Body of pancreas (tissue), 4 donors: ENCODE results near the gene TEX35. TPM values are rescaled to one million over a fixed set of nuclear protein-coding genes. Genes with fewer than 3 reads are reported as not detected.

Experiments used
- ATAC-seq: fragments of 150-250 bp; one replicate; pipeline ENCODE4 v1.9.1; 2016
- DNase-seq, 4 donors: peaks; one replicate each; pipeline ENCODE4 v3.0.0-alpha.2; 2019
- H3K27ac ChIP-seq, 4 donors: fragments of 200-600 bp; sonication (generic); 1 replicate in 3 of 4; 2 replicates in 1 of 4; pipeline versions ENCODE4 v1.5.1 to v1.6.1; 2016 to 2019; ENCODE audit warnings: mild to moderate bottlenecking in 1 of 4, mixed read lengths in 1 of 4, moderate library complexity in 1 of 4
- H3K27me3 ChIP-seq, 2 donors: fragments of 200-600 bp; sonication (generic); one replicate each; pipeline ENCODE4 v1.6.0; 2016; ENCODE audit warnings: mild to moderate bottlenecking in 1 of 2
- H3K36me3 ChIP-seq, 2 donors: fragments of 200-600 bp; sonication (generic); replicated peaks in 1 of 2; 2 replicates each; pipeline ENCODE4 v1.5.1; 2016; ENCODE audit warnings: low read depth in 2 of 2; ENCODE audit not compliant: insufficient read depth in 1 of 2
- H3K4me1 ChIP-seq: fragments of 200-600 bp; sonication (generic); one replicate; pipeline ENCODE4 v1.6.0; 2016
- H3K4me3 ChIP-seq, 2 donors: fragments of 200-600 bp; sonication (generic); 1 replicate in 1 of 2; 2 replicates in 1 of 2; pipeline ENCODE4 v1.5.1; 2016 to 2019
- H3K9me3 ChIP-seq, 3 donors: fragments of 200-600 bp; sonication (generic); 1 replicate in 2 of 3; 2 replicates in 1 of 3; pipeline ENCODE4 v1.5.1; 2016
- POLR2A ChIP-seq, 3 donors: fragments of 450-650 bp; IDR thresholded peaks; one replicate each; pipeline ENCODE4 v1.6.1; 2016; ENCODE audit warnings: antibody characterized with exemption in 3 of 3, mild to moderate bottlenecking in 2 of 3
- WGBS, 2 donors: methylation state at CpG; one replicate each; pipeline ENCODE4 v1.1.5; 2017; 5-methylcytosine and 5-hydroxymethylcytosine counted together
- intact Hi-C: fragments of 100-400 bp; cut with DNase I; formaldehyde crosslinking; loops from one replicate; pipeline ENCODE4 v1.15.1; 2023
- total RNA-seq, 2 donors: library from RNA; depleted of rRNA; stranded (reverse); fragments of >200 nt; gene quantifications; one replicate each; pipeline ENCODE4 v1.1.0, GENCODE V29; 2016
- TF ChIP-seq, protein P1 (sequence below), 7 experiments: fragments of 450-650 bp in 4 of 7; fragments of 200-600 bp in 3 of 7; sonication (generic) in 3 of 7; IDR thresholded peaks; one replicate each; pipeline ENCODE4 v1.5.1; 2016 to 2019; ENCODE audit warnings: antibody characterized with exemption in 7 of 7

The TEX35 gene
- total RNA-seq, 2 donors from 2014 or later, result not detected

DNA sequence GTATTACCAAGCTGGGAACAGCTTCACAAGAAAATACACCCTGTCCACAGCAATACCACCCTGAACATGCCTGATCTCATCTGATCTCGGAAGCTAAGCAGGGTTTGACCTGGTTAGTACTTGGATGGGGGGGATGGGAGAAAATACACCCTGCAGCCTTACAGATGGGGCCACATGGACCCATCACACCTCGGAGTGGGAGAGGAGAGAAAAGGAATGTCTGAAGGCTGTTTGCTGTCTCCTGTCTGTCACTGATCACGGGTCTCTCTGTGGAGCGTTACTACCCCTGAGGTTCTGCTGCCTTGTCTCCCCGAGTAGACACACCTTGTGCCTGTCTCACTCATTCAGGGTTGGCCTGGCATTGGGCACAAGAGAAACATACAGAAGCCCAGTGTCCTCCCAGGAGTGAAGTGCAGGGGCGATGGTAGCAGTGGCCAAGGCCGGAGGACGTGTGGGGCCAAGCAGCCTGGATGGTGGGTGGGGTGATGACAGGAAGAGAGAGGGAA lies 48.0 kb downstream of the TEX35 start:
- Histone ChIP-seq H3K27me3 (no peaks in the 10 kb centered on the region), H3K27ac (no peak overlapping the region), H3K4me3 (no peak overlapping the region), H3K4me1 (no peaks in the 10 kb centered on the region), H3K9me3 (no peaks in the 10 kb centered on the region), H3K36me3 (no peaks in the 10 kb centered on the region)
- DNase-seq, result no peak
- TF ChIP-seq, protein P1, sequence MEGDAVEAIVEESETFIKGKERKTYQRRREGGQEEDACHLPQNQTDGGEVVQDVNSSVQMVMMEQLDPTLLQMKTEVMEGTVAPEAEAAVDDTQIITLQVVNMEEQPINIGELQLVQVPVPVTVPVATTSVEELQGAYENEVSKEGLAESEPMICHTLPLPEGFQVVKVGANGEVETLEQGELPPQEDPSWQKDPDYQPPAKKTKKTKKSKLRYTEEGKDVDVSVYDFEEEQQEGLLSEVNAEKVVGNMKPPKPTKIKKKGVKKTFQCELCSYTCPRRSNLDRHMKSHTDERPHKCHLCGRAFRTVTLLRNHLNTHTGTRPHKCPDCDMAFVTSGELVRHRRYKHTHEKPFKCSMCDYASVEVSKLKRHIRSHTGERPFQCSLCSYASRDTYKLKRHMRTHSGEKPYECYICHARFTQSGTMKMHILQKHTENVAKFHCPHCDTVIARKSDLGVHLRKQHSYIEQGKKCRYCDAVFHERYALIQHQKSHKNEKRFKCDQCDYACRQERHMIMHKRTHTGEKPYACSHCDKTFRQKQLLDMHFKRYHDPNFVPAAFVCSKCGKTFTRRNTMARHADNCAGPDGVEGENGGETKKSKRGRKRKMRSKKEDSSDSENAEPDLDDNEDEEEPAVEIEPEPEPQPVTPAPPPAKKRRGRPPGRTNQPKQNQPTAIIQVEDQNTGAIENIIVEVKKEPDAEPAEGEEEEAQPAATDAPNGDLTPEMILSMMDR (IDR thresholded peaks at IDR 0.05), result no peak
- TF ChIP-seq POLR2A (IDR thresholded peaks at IDR 0.05), result no peak
- intact Hi-C loops, result no loop called here
- ATAC-seq, result no peak
- 79 to 96% methylated on average over 8 of the region's 8 CpGs for WGBS, 2 donors

DNA sequence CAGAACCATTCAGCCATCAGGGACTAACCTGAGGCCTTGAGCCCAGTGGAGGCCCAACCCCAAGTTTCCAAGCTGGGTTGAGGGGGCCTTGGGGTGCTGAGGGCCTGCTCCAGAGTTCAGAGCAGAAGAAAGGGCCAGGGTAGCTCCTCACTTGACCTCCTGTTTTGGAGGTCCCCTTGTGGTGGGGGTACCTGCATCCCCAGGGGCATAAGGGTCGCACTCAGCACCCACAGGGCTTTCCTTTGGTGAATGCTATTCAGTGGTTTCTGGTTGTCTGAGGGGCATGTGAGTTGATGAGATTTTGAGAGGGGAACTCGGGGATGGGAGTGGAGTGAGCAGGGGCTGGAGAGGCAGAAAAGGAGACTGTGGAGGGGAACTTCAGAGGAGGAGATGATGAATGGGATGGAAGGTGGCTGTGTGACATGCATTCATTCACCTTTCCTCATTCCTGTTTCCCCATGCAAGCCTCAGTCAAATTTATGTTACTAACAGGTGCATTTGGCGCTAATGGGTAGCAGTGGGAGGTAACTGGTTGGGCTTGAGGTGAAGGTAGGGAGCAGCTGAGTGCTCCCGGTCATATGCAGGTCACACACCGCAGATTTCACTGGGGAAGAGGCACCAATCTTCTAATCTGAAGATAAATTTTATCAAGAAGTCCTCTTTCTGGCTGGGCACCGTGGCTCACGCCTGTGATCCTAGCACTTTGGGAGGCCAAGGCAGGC lies 50.4 kb downstream of the TEX35 start:
- H3K36me3 ChIP-seq, result no peaks in the 10 kb centered on the region
- ATAC-seq, result no peak
- 86 to 92% methylated on average over 7 of the region's 7 CpGs for WGBS, 2 donors
- no peaks in the 10 kb centered on the region for H3K9me3 ChIP-seq
- no peak overlapping the region for H3K27ac ChIP-seq
- TF ChIP-seq, protein P1 (IDR thresholded peaks at IDR 0.05), result no peak
- TF ChIP-seq POLR2A (IDR thresholded peaks at IDR 0.05), result no peak
- no peaks in the 10 kb centered on the region for H3K4me1 ChIP-seq
- intact Hi-C loops, result no loop called here
- H3K27me3 ChIP-seq, result no peaks in the 10 kb centered on the region
- no peak for DNase-seq
- H3K4me3 ChIP-seq, result no peak overlapping the region

DNA sequence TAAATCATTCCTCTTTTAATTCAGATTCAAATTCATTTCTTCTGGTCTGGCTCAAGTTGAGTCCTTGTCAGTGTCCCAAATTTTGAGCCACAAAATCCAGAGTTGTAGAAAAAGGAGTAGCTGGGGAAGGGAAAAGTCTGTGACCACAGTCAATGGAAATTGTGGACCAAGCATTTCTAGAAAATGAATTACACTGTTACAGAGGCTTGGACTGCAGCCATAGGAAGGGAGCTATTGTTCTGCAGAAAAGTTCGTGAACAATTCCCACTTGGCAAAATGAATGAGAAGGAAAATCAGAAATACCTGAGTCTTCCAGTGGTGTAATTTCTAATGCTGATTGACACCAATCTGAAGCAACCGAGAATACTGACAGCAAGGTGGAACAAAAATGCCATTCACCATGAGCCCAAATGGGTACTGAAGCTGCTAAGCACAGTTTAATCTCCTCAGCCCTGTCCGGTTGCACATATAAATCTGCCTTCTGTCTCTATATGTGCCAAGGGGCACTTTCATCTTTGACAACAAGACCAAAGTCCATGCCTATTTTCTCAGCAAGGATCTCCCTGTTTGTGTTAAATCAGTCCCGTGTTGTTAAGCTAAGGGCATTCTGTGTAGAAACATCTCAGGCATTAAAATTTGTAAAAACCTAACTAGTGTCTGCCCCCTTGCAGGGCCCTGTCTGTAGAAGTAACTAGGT lies 51.3 kb downstream of the TEX35 start:
- Histone ChIP-seq H3K4me3 (no peak overlapping the region), H3K36me3 (no peaks in the 10 kb centered on the region), H3K9me3 (no peaks in the 10 kb centered on the region), H3K27ac (no peak overlapping the region), H3K27me3 (no peaks in the 10 kb centered on the region), H3K4me1 (no peaks in the 10 kb centered on the region)
- intact Hi-C loops, result no loop called here
- TF ChIP-seq POLR2A (IDR thresholded peaks at IDR 0.05), result no peak
- TF ChIP-seq, protein P1 (IDR thresholded peaks at IDR 0.05), result no peak
- ATAC-seq (no peak), DNase-seq (no peak)
- 30 to 31% methylated on average over 4 of the region's 4 CpGs for WGBS, 2 donors

DNA sequence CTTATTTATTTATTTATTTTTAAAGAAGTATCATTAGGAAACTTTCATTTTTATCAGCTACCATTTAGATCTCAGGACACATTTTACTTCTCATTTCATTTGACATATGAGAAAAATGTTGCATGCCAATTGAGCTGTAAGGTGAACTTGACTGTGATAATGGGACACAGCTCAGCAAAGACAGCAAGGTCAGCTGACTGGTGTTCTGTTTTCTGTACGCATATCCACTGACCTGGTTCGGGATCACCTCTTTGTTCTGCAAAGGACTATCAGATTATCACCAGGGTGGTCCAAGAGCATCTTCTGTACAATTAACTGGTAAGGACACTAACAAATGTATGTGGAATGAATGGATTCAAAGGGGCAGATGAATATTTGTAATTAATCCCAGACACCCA lies 51.9 kb downstream of the TEX35 start:
- Histone ChIP-seq H3K4me1 (no peaks in the 10 kb centered on the region), H3K27ac (no peak overlapping the region), H3K27me3 (no peaks in the 10 kb centered on the region), H3K9me3 (no peaks in the 10 kb centered on the region), H3K4me3 (no peak overlapping the region), H3K36me3 (no peaks in the 10 kb centered on the region)
- DNase-seq (no peak), ATAC-seq (no peak)
- intact Hi-C loops, result no loop called here
- WGBS, 2 donors, result 48 to 50% methylated on average over 2 of the region's 2 CpGs
- no peak for TF ChIP-seq POLR2A (IDR thresholded peaks at IDR 0.05)
- TF ChIP-seq, protein P1 (IDR thresholded peaks at IDR 0.05), result no peak
